GM19328 (cell line): Measurements from ENCODE around the gene TBX1.

Experiments
- ATAC-seq: cut with Tn5 transposase; IDR thresholded peaks from one replicate; pipeline ENCODE4 v1.9.1; 2021; ENCODE audit warnings: mild to moderate bottlenecking, moderate library complexity; ENCODE audit not compliant: unreplicated experiment

TBX1 gene

DNA sequence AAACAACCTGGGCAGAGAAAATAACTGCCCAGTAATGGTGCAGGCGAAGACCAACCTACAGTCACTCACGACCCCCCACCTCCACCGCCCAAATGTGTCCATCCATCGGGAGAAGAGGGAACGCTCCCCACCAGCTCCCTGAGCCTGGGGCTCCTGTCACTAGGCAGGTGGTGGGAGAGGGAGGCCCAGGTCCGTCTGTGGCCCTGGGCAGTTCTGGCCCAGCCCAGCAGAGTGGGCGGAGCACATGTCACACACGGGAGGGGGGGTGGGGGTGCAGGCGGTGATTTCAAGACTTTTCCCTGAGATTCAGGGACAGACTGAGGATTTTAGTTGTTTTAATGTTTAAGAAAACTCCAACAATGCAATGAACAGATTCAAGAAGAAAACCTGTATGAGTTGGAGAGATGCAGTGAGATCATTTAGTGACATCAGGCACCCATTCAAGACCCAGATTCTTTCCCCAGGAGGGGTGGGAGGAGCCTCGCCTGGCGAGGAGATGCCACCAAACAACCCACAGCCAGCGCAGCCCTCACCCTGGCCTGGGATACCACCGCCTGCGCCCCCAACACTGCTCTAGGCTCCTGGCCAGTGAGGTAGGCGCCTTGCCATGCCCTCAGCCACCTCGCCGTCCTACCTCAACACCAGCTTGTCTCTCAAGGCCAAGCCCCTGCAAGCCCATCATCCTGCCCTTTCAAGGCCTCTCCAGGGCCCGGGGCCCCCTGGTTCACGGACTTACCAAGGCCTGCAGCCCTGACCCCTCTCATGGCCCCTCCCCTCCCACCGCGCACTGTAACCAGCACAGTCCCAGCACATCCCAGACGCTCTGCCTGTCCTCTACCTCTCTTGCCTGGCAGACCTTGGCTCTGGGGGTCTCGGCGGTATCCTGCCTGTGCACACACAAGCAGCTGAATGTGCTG lies 36.8 kb downstream of the TBX1 start:
- ATAC-seq, result no peak

DNA sequence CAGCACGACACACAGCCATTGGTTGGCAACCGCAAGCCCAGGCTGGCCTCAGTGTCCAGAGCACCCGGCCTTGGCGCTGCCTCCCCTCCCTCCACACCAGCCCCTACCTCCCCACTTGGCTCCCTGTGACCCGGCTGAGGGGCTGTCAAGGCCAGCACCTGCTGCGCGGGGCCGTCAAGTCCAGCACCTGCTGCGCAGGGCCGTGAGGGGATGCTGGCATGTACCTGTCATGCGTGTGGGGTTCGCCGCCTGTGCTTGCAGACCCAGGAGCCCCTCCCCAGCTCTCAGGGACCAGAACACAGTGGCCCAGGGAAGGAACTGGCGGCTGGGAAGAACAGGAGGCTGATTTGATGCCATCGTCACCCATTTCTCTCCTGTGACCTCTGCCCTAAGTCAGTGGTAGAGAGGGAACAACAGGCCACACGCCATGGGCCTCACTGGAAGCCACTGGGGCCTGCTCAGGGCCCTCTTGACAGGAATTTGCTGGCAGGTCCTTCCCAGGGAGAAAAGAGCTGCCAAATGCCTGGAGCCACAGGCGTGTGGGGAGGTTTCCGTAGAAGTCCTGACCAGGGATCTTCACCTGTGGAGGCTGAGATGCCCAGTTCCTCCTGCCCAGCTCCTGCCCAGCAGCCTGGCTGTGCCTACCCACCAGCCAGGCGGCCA lies 37.6 kb downstream of the TBX1 start:
- ATAC-seq, result no peak

GRCh38 chr22:19798891-19799293 lies 38.3 kb downstream of the TBX1 start:
- no peak for ATAC-seq

DNA sequence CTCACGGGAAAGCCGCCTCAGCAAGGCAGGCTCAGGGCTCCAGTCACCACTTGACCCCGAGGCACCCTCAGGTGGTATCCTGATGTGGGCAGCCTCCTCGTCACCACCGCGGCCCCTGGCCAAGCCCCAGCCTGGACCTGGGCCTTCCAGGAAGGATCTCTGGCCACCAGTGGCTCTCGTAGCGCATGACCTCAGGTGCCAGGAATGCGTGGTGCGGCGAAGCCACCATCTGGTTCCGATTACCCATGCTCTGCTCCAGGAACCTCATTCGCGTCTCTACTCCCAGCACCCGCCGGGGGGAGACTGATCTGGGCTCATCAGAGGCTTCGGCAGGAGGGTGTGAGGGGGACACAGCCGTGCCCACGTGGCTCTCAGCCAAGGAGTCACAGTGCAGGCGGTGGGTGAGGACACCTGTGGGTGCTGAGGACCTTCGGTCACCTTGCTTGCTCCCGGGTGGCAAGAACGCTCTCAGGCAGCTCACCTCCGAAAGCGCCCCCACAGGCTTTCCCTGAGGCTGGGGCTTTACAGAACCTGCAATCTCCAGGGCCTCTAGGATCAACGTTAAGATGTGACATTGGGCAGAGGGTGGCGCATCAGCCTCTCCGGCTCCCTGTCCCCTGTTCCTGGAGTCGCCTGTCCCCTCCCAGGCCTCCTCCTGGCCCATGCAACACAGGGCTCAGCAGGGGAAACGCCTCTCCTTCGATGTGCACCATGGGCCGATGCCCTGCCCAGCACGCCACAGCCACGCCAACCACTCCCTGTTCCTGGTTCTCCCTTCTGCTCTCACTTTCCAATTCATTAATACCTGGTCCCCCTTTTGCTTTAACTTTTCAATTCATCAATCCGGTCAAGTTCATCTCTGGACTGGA lies 39.0 kb downstream of the TBX1 start:
- ATAC-seq, result no peak

DNA sequence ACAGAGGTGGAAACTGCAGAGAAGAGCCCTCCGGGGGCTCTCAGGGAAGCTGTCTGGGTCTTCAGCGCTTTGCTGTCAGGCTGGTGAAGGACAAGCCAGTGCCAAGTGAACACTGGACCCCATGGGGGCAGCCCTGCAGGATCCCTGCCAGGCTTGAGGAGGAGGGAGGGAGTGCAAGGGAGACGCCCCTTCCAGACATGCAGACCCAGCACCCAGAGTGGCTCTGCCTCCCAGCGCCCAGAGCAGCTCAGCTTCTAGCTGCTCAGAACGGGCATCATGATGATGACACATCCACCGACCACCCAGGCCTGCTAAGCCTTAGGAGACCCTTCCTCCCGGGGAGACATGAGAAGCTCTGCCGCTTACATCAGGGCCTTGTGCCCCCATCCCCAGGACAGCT lies 39.7 kb downstream of the TBX1 start:
- no peak for ATAC-seq

GRCh38 chr22:19800761-19801244 lies 40.2 kb downstream of the TBX1 start:
- no peak for ATAC-seq

- ATAC-seq, result no peak
Observed at GRCh38 chr22:19801340-19802000, 40.9 kb downstream of the TBX1 start.

DNA sequence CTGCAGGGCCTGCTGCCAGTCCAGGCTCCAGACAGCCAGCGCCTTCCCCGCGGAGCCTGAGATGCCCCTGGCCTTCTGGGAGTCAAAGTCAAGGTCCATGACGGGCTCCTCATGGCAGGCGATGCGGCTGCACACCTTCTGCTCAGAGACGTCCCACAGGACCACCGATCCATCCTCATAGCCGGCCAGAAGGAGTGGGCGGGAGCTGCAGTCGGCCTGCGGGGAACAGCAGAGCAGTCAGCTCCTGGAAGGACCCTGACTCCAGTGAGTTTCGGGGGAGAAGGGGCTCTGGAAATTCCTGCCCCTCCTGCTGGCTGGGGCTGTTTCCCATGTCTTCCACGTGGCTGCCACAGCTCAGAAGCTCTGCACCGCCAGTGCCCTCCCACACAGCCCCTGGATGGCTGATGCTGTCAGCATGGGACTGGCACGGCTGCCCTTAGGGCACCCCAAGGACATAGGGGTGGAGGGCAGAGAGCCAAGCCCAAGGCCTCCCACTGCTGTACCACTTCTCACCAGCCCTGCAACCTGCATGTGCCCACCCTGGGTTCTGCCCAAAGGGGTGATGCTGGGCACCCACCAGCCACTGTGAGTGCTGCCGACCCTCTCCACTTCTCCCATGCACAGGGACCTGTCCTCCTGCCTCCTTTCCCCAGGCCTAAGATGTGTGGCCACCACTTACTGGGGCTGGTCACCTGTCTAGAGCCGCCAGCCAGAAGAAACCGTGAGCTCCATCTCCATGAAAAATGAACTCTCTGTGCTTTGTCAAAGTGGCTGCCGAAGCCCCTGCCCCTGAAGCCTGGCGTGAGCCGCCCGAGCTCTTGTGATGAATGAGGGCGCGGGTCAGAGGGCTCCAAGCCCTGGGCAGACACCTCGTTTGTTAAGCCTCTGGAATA lies 41.7 kb downstream of the TBX1 start:
- ATAC-seq, result no peak

GRCh38 chr22:19802894-19803735 lies 42.5 kb downstream of the TBX1 start:
- ATAC-seq, result no peak

DNA sequence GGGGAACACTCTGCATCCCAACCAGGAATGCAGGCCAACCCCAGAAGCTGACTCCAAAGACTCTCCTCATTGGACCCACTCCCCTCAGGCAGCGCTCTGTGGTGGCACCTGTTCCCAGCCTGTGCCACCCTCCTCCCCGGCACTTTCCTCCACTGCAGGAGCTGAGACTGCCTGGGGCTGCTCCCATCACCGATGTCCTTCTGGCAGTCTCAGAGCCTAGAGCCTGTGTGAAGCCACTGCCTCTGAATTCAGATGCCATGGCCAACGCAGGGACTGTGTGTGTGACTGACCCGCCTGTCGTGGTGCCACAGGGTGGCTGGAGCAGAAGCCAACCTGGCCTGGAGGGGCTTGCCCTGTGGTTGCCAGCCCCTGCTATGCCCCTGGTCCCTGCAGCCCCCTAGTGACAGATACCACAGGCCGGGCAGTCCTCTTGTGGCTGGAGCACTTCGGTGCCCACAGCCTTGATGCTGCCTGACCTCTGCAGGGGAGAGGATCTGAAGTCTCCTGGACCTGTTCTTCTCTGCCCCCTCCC lies 43.2 kb downstream of the TBX1 start:
- ATAC-seq, result no peak

GRCh38 chr22:19805821-19806212 lies 45.2 kb downstream of the TBX1 start:
- ATAC-seq, result no peak

- no peak for ATAC-seq
Observed at GRCh38 chr22:19806213-19807160, 45.9 kb downstream of the TBX1 start.

GRCh38 chr22:19807161-19807913 lies 46.8 kb downstream of the TBX1 start:
- ATAC-seq, result no peak

DNA sequence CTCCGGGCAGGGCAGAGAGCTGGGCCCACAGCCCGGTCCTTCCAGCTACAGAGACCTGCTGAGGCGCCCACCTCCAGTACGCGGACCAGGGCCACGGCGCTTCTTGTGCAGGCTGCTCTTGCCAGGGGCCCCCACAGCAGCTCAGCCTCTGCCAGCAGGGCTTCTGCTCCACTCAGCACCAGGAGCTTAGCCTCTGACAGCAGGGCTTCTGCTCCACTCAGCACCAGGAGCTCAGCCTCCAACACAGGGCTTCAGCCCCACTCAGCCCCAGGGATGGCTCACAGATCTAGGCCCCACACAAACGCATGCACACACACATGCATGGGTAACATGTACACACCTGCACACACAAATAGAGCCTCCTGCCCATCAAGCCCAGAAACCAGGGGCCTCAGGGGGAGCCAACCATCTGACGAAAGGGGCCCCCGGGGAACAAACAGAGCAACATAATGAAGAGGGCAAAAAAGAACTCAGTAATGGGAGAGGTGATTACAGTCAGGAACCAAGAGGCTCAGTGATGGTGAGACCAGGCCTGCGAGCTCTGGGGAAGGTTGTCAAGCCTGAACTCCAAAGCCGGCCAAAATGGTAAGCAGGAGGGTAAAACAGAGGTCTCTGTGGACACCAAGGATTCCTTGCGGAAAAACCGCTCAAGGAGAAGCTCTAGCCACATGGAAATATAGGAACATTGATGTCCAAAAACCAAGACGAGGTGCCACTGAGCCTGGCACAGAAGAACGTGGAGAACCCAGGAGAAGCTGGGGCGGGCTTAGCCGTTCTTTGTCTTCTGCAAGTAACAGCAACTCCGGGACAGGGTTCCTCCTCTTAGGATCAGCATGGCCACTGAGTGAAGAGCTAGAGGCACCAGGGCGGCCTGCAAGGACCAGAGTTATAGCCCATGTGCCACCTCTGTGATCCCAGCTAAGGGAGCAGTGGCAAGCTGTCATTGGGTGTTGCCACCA lies 47.6 kb downstream of the TBX1 start:
- no peak for ATAC-seq

DNA sequence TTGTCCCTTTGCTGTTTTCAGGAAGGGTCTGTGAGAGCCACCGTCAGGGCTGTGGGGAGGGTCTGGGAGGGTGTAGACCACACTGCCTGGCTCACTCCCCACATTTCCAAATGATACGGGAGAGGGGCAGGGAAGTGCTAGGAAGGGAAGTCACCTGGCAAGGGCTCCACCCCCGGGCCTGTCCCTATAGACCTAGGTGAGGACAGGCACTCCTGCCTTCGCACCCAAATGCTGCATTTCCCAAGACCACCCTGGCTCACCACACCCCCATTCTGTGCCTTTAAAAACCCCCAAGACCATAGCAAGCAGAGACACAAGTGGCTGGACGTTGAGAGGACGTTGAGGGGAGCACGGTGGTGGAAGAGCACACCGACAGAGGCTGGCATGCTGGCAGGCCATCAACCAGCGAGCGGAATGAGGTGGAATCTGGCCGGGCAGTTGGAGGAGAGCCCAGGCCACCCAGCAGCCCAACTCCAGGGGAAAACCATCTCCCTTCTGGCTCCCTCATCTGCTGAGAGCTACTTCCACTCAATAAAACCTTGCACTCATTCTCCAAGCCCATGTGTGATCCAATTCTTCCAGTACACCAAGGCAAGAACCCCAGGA lies 48.4 kb downstream of the TBX1 start:
- no peak for ATAC-seq
